ENCODE results near the gene PDE6G.

Gene PDE6G

GRCh38 chr17:81662002-81662401, 5.7 kb upstream of the PDE6G start:
- DNase-seq (ENCODE audit: low read depth in 3 of 3) = no peak

GRCh38 chr17:81660441-81660840, 4.1 kb upstream of the PDE6G start:
- DNase-seq (ENCODE audit: low read depth in 3 of 3) = no peak

GRCh38 chr17:81659038-81659437, 2.7 kb upstream of the PDE6G start:
- DNase-seq (ENCODE audit: low read depth in 3 of 3) = no peak

- DNase-seq (ENCODE audit: low read depth in 3 of 3) = no peak
Observed at GRCh38 chr17:81656835-81657234, 493 bp upstream of the PDE6G start.

GRCh38 chr17:81655378-81656117, 794 bp downstream of the PDE6G start:
- DNase-seq (ENCODE audit: low read depth in 3 of 3) = no peak

GRCh38 chr17:81652906-81653771, 3.2 kb downstream of the PDE6G start:
- no peak for DNase-seq (ENCODE audit: low read depth in 3 of 3)

- DNase-seq (ENCODE audit: low read depth in 3 of 3) = no peak
Observed at GRCh38 chr17:81651692-81652091, 4.7 kb downstream of the PDE6G start.

- DNase-seq (ENCODE audit: low read depth in 3 of 3) = no peak
Observed at GRCh38 chr17:81650951-81651350, 5.4 kb downstream of the PDE6G start.

GRCh38 chr17:81648707-81649085, 7.6 kb downstream of the PDE6G start:
- no peak for DNase-seq (ENCODE audit: low read depth in 3 of 3)

- DNase-seq (ENCODE audit: low read depth in 3 of 3) = no peak
Observed at GRCh38 chr17:81648013-81648706, 8.2 kb downstream of the PDE6G start.

- DNase-seq (ENCODE audit: low read depth in 3 of 3) = no peak
Observed at GRCh38 chr17:81647640-81648012, 8.7 kb downstream of the PDE6G start.

- DNase-seq (ENCODE audit: low read depth in 3 of 3) = no peak
Observed at GRCh38 chr17:81646869-81647600, 9.3 kb downstream of the PDE6G start.

- DNase-seq (ENCODE audit: low read depth in 3 of 3) = no peak
Observed at GRCh38 chr17:81644976-81645952, 11.1 kb downstream of the PDE6G start.

GRCh38 chr17:81644496-81644895, 11.8 kb downstream of the PDE6G start:
- DNase-seq (ENCODE audit: low read depth in 3 of 3) = no peak

GRCh38 chr17:81641825-81642489, 14.4 kb downstream of the PDE6G start:
- DNase-seq (ENCODE audit: low read depth in 3 of 3) = no peak

GRCh38 chr17:81640011-81640410, 16.3 kb downstream of the PDE6G start:
- DNase-seq (ENCODE audit: low read depth in 3 of 3) = no peak

- no peak for DNase-seq (ENCODE audit: low read depth in 3 of 3)
Observed at GRCh38 chr17:81638683-81639082, 17.7 kb downstream of the PDE6G start.

GRCh38 chr17:81636505-81637288, 19.6 kb downstream of the PDE6G start, which contains the start of the genes NPLOC4 and TSPAN10:
Gene NPLOC4, minus strand, starts transcription at chr17:81637112. Its CDS starts 182 bp downstream, at chr17:81636930.
Gene TSPAN10, plus strand, starts transcription at chr17:81637196. Its CDS starts 5,217 bp downstream, at chr17:81642413.
- peak; percentile 73 to 87 (median 85) for DNase-seq (ENCODE audit: low read depth in 3 of 3)

- no peak for DNase-seq (ENCODE audit: low read depth in 3 of 3)
Observed at GRCh38 chr17:81635973-81636504, 20.3 kb downstream of the PDE6G start.

All from stimulated activated CD4-positive, alpha-beta T cell treated with anti-CD3 and anti-CD28 coated beads, TNF-alpha, amount 100 ng/mL, for 24 hours (primary cell).